GM12878 (cell line): ENCODE results near the gene BRD1. TPM values are rescaled to one million over a fixed set of nuclear protein-coding genes. Genes with fewer than 3 reads are reported as not detected.

ENCODE experiments used
- ATAC-seq: fragments of 200-7000 bp; cut with Tn5 transposase; 3 replicates; pipeline ENCODE4 v1.9.1; 2020; ENCODE audit warnings: mild to moderate bottlenecking, moderate library complexity
- BruUV-seq: library from RNA; stranded (reverse); fragments of 400-500 nt; replicated peaks from 2 replicates; lab custom pipeline; 2021; lab: Mats Ljungman, UMichigan
- CTCF ChIA-PET: fragments of 300-600 bp; sonication (Branson Sonifier 250); formaldehyde crosslinking; extraction: SDS; loops from one replicate; lab custom pipeline; 2021; ENCODE audit warnings: inconsistent platforms; lab: Yijun Ruan, JAX
- POLR2A ChIA-PET: fragments of 350-600 bp; formaldehyde crosslinking; extraction: SDS; loops from one replicate; lab custom pipeline; 2021; ENCODE audit warnings: inconsistent platforms; lab: Charles Lee
- RAD21 ChIA-PET: fragments of 300-600 bp; sonication (Branson Sonifier 250); formaldehyde crosslinking; loops from one replicate; lab custom pipeline; 2023; ENCODE audit warnings: antibody characterized with exemption; ENCODE audit not compliant: unreplicated experiment; lab: Charles Lee
- SMC1A ChIA-PET: fragments of 300-600 bp; sonication (Branson Sonifier 250); formaldehyde crosslinking; loops from one replicate; lab custom pipeline; 2023; ENCODE audit not compliant: unreplicated experiment, uncharacterized antibody; lab: Charles Lee
- DNase-seq: peaks from one replicate; pipeline ENCODE4 v3.0.0-alpha.2; 2011; ENCODE audit warnings: low read depth, low spot score
- FAIRE-seq: peaks from 3 replicates; lab custom pipeline; 2011; peaks lifted over from hg19 to GRCh38; lab: Jason Lieb, UNC
- H2AFZ ChIP-seq: 2 replicates; pipeline ENCODE4 v1.6.0; 2011; ENCODE audit warnings: low read depth, low read length, control low read depth; ENCODE audit not compliant: control insufficient read depth
- H3K27ac ChIP-seq: 2 replicates; pipeline ENCODE4 v1.5.1; 2011; ENCODE audit warnings: control low read depth; ENCODE audit not compliant: control insufficient read depth, insufficient read depth
- H3K27me3 ChIP-seq, 2 experiments: replicated peaks in 1 of 2; 2 replicates each; pipeline versions ENCODE4 v1.6.0 to v1.6.1; 2011; ENCODE audit warnings: low read length in 1 of 2; ENCODE audit not compliant: control insufficient read depth in 2 of 2, insufficient read depth in 2 of 2
- H3K36me3 ChIP-seq, 2 experiments: 2 replicates each; pipeline ENCODE4 v1.5.1; 2011; ENCODE audit warnings: low read length in 1 of 2; ENCODE audit not compliant: control insufficient read depth in 2 of 2, insufficient read depth in 2 of 2
- H3K4me1 ChIP-seq: 2 replicates; pipeline ENCODE4 v1.6.1; 2011; ENCODE audit warnings: mild to moderate bottlenecking, low read length, moderate library complexity, mixed read lengths; ENCODE audit not compliant: control insufficient read depth, insufficient read depth
- H3K4me2 ChIP-seq: 2 replicates; pipeline ENCODE4 v1.6.0; 2011; ENCODE audit warnings: control low read depth; ENCODE audit not compliant: control insufficient read depth, insufficient read depth
- H3K4me3 ChIP-seq: fragments of 200-600 bp; sonication (generic); 2 replicates; pipeline ENCODE4 v1.5.1; 2016
- H3K79me2 ChIP-seq: 2 replicates; pipeline ENCODE4 v1.6.0; 2011; ENCODE audit warnings: low read length; ENCODE audit not compliant: control insufficient read depth, insufficient read depth
- H3K9ac ChIP-seq: 2 replicates; pipeline ENCODE4 v1.8.0; 2011; ENCODE audit warnings: low read length, control low read depth, mixed read lengths; ENCODE audit not compliant: control insufficient read depth, insufficient read depth
- H3K9me3 ChIP-seq: replicated peaks from 3 replicates; pipeline ENCODE4 v1.5.1; 2011; ENCODE audit warnings: mild to moderate bottlenecking, low read length; ENCODE audit not compliant: control insufficient read depth, insufficient read depth
- H4K20me1 ChIP-seq: 2 replicates; pipeline ENCODE4 v1.6.0; 2011; ENCODE audit not compliant: control insufficient read depth, insufficient read depth
- CBX3 ChIP-seq: fragments of 200-600 bp; sonication (generic); IDR thresholded peaks from 2 replicates; pipeline ENCODE4 v1.6.1; 2016; ENCODE audit warnings: low read depth, borderline replicate concordance
- DPF2 ChIP-seq: fragments of 450-650 bp; IDR thresholded peaks from 2 replicates; pipeline ENCODE4 v1.6.1; 2017; ENCODE audit warnings: mild to moderate bottlenecking
- EGR1 ChIP-seq, 2 experiments: IDR thresholded peaks; 1 replicate in 1 of 2; 2 replicates in 1 of 2; pipeline ENCODE4 v1.6.1; 2011 to 2012; ENCODE audit warnings: low read depth in 2 of 2, low read length in 2 of 2, borderline replicate concordance in 1 of 2, mild to moderate bottlenecking in 1 of 2, moderate library complexity in 1 of 2
- GATAD2B ChIP-seq: fragments of 450-650 bp; conservative IDR thresholded peaks from 2 replicates; pipeline ENCODE4 v1.6.1; 2017; ENCODE audit warnings: low read depth, mild to moderate bottlenecking, moderate library complexity
- IRF4 ChIP-seq: IDR thresholded peaks from 2 replicates; pipeline ENCODE4 v1.6.1; 2011; ENCODE audit warnings: low read depth, low read length
- LARP7 ChIP-seq: fragments of 450-650 bp; IDR thresholded peaks from 2 replicates; pipeline ENCODE4 v1.6.1; 2017; ENCODE audit warnings: mild to moderate bottlenecking
- MTA3 ChIP-seq: IDR thresholded peaks from 2 replicates; pipeline ENCODE4 v1.6.1; 2012; ENCODE audit warnings: low read length, inconsistent platforms, borderline replicate concordance
- NBN ChIP-seq: fragments of 450-650 bp; IDR thresholded peaks from 2 replicates; pipeline ENCODE4 v1.6.1; 2016
- POLR2A ChIP-seq: IDR thresholded peaks from 2 replicates; pipeline ENCODE4 v1.6.1; 2011; ENCODE audit warnings: low read depth, mild to moderate bottlenecking, low read length
- RB1 ChIP-seq: fragments of 450-650 bp; formaldehyde crosslinking; IDR thresholded peaks from 2 replicates; pipeline ENCODE4 v1.6.1; 2017; ENCODE audit warnings: mild to moderate bottlenecking, borderline replicate concordance
- SIX5 ChIP-seq: IDR thresholded peaks from 2 replicates; pipeline ENCODE4 v1.6.1; 2011; ENCODE audit warnings: mild to moderate bottlenecking, low read depth, low read length, moderate library complexity; ENCODE audit not compliant: severe bottlenecking
- STAT3 ChIP-seq: IDR thresholded peaks from 2 replicates; pipeline ENCODE4 v1.6.1; 2011; ENCODE audit warnings: low read depth, low read length, improper control_type of control experiment
- YY1 ChIP-seq: IDR thresholded peaks from 2 replicates; pipeline ENCODE4 v1.6.1; 2011; ENCODE audit warnings: low read depth, mild to moderate bottlenecking, low read length
- ZNF207 ChIP-seq: fragments of 450-650 bp; IDR thresholded peaks from 2 replicates; pipeline ENCODE4 v1.6.1; 2014; ENCODE audit warnings: antibody characterized with exemption, mild to moderate bottlenecking, borderline replicate concordance
- WGBS: methylation state at CpG from one replicate; pipeline ENCODE4 v1.1.6; 2016; ENCODE audit warnings: low lambda C conversion rate; ENCODE audit not compliant: insufficient replicate concordance, insufficient coverage; ENCODE audit errors: missing lambda C conversion rate; 5-methylcytosine and 5-hydroxymethylcytosine counted together
- in situ Hi-C: fragments of 300-500 bp; cut with MboI; formaldehyde crosslinking; loops from 9 replicates; pipeline ENCODE4 v1.14.3; 2018; ENCODE audit warnings: mixed read lengths
- intact Hi-C: fragments of 100-400 bp; cut with micrococcal nuclease; formaldehyde crosslinking; loops from one replicate; pipeline ENCODE4 v1.14.2; 2022; ENCODE audit not compliant: unreplicated experiment
- polyA plus RNA-seq, 11 experiments: library from polyadenylated mRNA; depleted of rRNA in 4 of 11; unstranded in 6 of 11; stranded (reverse) in 5 of 11; fragments of >200 nt; fragmentation: Nextera tagmentation in 4 of 11; fragmentation: Illumina TruSeq in 1 of 11; extraction: Ambion mirVana in 4 of 11; extraction: Trizol in 1 of 11; gene quantifications; 1 replicate in 1 of 11; 2 replicates in 10 of 11; pipeline versions ENCODE4 v1.2.1 to v1.2.3, GENCODE V29; 2011 to 2016; ENCODE audit warnings: inconsistent platforms in 2 of 11, missing spikeins in 2 of 11, low read depth in 1 of 11
- total RNA-seq, 4 experiments: library from RNA; depleted of rRNA in 3 of 4; stranded (reverse); fragments of >200 nt in 3 of 4; fragmentation: Illumina TruSeq in 1 of 4; extraction: Trizol in 1 of 4; gene quantifications; 2 replicates each; pipeline versions ENCODE4 v1.2.1 to v1.2.3, GENCODE V29; 2013 to 2021
- TF ChIP-seq, protein P1 (sequence below): IDR thresholded peaks from 2 replicates; pipeline ENCODE4 v1.6.1; 2012; ENCODE audit warnings: low read depth, low read length, improper control_type of control experiment

BRD1 gene
- total and polyA plus RNA-seq, 10 of the 15 experiments (the other 5 are each of a cell fraction or from before 2014, with no cell fraction given) = 0.90 to 26.4 (median 7.1) TPM

DNA sequence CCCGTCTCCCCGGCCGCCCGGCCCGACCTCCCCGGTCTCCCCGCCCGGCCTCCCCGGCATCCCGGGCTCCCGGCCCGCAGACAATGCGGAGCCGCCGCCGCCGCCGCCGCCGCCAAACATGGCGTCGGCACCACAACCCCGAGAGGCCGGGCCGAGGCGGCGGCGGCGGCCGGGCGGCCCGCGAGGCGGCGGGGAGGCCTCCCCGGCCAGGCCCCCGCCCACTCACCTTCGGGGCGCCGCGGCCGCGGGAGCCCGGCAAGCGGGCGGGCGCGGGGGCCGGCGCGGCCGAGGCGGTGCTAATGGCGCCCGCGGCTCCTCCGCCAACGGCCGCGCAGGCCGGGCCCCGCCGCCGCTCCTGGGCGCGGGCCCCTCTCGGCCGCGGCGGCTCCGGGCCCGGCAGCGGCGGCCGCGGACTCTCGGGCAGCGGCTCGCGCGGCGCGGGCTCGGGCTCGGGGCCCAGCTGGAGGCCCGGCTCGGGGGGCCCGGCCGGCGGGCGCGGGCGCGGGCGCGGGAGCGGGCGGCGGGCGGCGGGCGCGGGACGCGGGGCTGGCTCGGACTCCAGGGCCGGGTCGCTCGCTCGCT lies 311 bp downstream of the BRD1 start:
- no peak overlapping the region for H3K4me2 ChIP-seq
- no peak for DNase-seq
- H3K27ac ChIP-seq = peak overlapping the region; percentile 78

DNA sequence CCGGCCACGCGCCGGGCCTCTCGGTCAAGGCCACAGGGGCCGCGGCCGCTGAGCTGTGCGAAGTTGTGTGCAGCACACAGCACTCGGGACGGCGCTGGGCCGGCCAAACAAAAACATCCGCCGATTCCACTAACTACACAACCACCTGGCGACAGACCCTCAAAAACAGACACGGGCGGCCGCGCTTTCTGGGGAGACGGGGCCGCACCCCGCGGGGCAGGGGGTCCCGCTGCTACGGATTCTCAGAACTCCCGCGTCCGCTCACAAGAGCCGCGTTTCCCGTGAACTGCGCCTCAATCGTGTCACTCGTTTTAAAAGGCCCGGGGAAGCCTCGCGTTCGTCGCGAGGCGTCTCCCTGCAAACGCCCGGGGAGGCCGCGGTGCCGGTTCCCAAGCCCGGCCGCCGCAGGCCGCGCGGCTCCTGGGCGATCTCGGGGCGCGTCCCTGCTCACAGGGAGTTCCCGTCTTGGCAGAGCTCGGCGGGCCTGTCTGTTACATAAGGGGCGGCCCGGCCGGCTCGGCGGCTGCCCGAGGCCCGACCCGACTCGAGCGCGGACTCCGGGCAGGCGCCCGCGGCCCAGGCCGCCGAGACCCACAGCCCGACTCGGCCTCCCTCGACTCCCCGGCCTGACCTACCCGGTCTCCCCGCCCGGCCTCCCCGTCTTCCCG lies 936 bp downstream of the BRD1 start:
- intact Hi-C loops (loop anchor here (2.0 kb wide), 1 partner anchor 92 kb away; the partner anchor contains the start of genes ALG12 and CRELD2), in situ Hi-C loops (no loop called here)
- peaks cover 52% of the 10 kb centered on the region for H3K79me2 ChIP-seq
- ChIA-PET CTCF (interaction anchor here (0.7 to 1.1 kb wide), 2 partner anchors 14 to 28 kb away, joined by 3 read pairs; no protein-coding TSS in a partner anchor), POLR2A (interaction anchor here (1.0 to 1.3 kb wide), 3 partner anchors 28 to 54 kb away, joined by 3 to 6 read pairs (median 4); no protein-coding TSS in a partner anchor), RAD21 (interaction anchor here (1.2 to 1.4 kb wide), 2 partner anchors 53 to 55 kb away, joined by 3 to 7 read pairs; no protein-coding TSS in a partner anchor), SMC1A (interaction anchor here (1.6 kb wide), 1 partner anchor 54 kb away, joined by 4 read pairs; no protein-coding TSS in a partner anchor)
- WGBS = under 1% methylated on average over 81 of the region's 86 CpGs
- FAIRE-seq (no peak), ATAC-seq (peak; percentile 39), DNase-seq (no peak)
- BruUV-seq = no TSS peak
- H3K4me3 ChIP-seq = peak overlapping the region; percentile 89
- H3K36me3 ChIP-seq = peaks cover 13 to 20% of the 10 kb centered on the region in 2 experiments; a peak in 3 of 4 replicates
- H2AFZ ChIP-seq = no peak overlapping the region
- H3K4me2 ChIP-seq = peak overlapping the region; percentile 80
- H3K27me3 ChIP-seq = no peaks in the 10 kb centered on the region
- peak overlapping the region; percentile 73 for H3K9ac ChIP-seq
- peaks cover 16% of the 10 kb centered on the region for H4K20me1 ChIP-seq
- H3K4me1 ChIP-seq = peaks cover 35% of the 10 kb centered on the region
- peak overlapping the region; percentile 78 for H3K27ac ChIP-seq
- peaks cover 3% of the 10 kb centered on the region for H3K9me3 ChIP-seq
- TF ChIP-seq MTA3 = no peak
- no peak for TF ChIP-seq RB1
- no peak for TF ChIP-seq IRF4
- TF ChIP-seq CBX3 = no peak
- peak; percentile 27; the same call in 1 of the 2 replicates for TF ChIP-seq DPF2
- TF ChIP-seq ZNF207 = 0 out of 2 replicates have a peak, but pooled peaks have one; percentile 38
- peak; percentile 79; the same call in 1 of the 2 replicates for TF ChIP-seq LARP7
- TF ChIP-seq STAT3 = no peak
- TF ChIP-seq, protein P1, sequence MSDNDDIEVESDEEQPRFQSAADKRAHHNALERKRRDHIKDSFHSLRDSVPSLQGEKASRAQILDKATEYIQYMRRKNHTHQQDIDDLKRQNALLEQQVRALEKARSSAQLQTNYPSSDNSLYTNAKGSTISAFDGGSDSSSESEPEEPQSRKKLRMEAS = 0 out of 2 replicates have a peak, but pooled peaks have one; percentile 16
- TF ChIP-seq GATAD2B = peak; percentile 60; the same call in 1 of the 2 replicates
- no peak for TF ChIP-seq SIX5

More for the DNA sequence above, 311 bp downstream of the BRD1 start:
- Histone ChIP-seq H3K4me3 (peak overlapping the region; percentile 89; the same call in 1 of the 2 replicates), H4K20me1 (peaks cover 16% of the 10 kb centered on the region), H3K79me2 (peaks cover 48% of the 10 kb centered on the region), H3K27me3 (no peaks in the 10 kb centered on the region), H3K9ac (peak overlapping the region; percentile 73; the same call in 1 of the 2 replicates), H2AFZ (no peak overlapping the region), H3K36me3 (peaks cover 12 to 16% of the 10 kb centered on the region in 2 experiments; a peak in 3 of 4 replicates), H3K9me3 (peaks cover 3% of the 10 kb centered on the region), H3K4me1 (peaks cover 35% of the 10 kb centered on the region)
- ChIA-PET RAD21 (no interaction called here), SMC1A (interaction anchor here (1.6 kb wide), 1 partner anchor 53 kb away, joined by 4 read pairs; no protein-coding TSS in a partner anchor), CTCF (interaction anchor here (1.1 kb wide), 1 partner anchor 15 kb away, joined by 3 read pairs; no protein-coding TSS in a partner anchor), POLR2A (interaction anchor here (1.0 kb wide), 1 partner anchor 28 kb away, joined by 6 read pairs; no protein-coding TSS in a partner anchor)
- intact Hi-C loops (loop anchor here (2.0 kb wide), 1 partner anchor 91 kb away; the partner anchor contains the start of genes ALG12 and CRELD2), in situ Hi-C loops (no loop called here)
- TF ChIP-seq YY1 (peak; percentile 83; the same call in 1 of the 2 replicates), POLR2A (peak; percentile 83; the same call in 1 of the 2 replicates), EGR1 (IDR thresholded peaks at IDR 0.05; ENCODE audit: borderline replicate concordance in 1 of 2, low read depth in 2 of 2, low read length in 2 of 2) (peak in 1 of 2 experiments; percentile 23; a peak in 1 of 3 replicates), NBN (no peak)
- FAIRE-seq (no peak), ATAC-seq (no peak)
- WGBS = 2% methylated on average over 12 of the region's 110 CpGs
- BruUV-seq = no TSS peak
